GM23338 (cell line): Measurements from ENCODE around the gene RPA3. TPM values are rescaled to one million over a fixed set of nuclear protein-coding genes. Genes with fewer than 3 reads are reported as not detected.

Source experiments
- ATAC-seq: fragments of 200-7000 bp; cut with Tn5 transposase; 3 replicates; pipeline ENCODE4 v1.9.1; 2020
- DNase-seq: peaks from one replicate; pipeline ENCODE4 v3.0.0-alpha.2; 2015; ENCODE audit warnings: low spot score
- H2AFZ ChIP-seq: fragments of 200-600 bp; sonication (generic); 2 replicates; pipeline ENCODE4 v1.8.0; 2016; ENCODE audit warnings: antibody characterized with exemption, mild to moderate bottlenecking, moderate library complexity
- H3F3A ChIP-seq: fragments of 200-600 bp; sonication (generic); replicated peaks from 2 replicates; pipeline ENCODE4 v1.8.0; 2017; ENCODE audit warnings: antibody characterized with exemption, mixed run types, low read depth
- H3K27ac ChIP-seq: fragments of 200-600 bp; sonication (generic); 2 replicates; pipeline ENCODE4 v1.6.1; 2016; ENCODE audit warnings: low read depth
- H3K27me3 ChIP-seq: fragments of 200-600 bp; sonication (generic); 2 replicates; pipeline ENCODE4 v1.8.0; 2016; ENCODE audit warnings: mild to moderate bottlenecking, mixed run types, moderate library complexity; ENCODE audit not compliant: insufficient read depth
- H3K36me3 ChIP-seq: fragments of 200-600 bp; sonication (generic); 2 replicates; pipeline ENCODE4 v1.8.0; 2016; ENCODE audit warnings: mild to moderate bottlenecking; ENCODE audit not compliant: insufficient read depth
- H3K4me1 ChIP-seq: fragments of 200-600 bp; sonication (generic); 2 replicates; pipeline ENCODE4 v1.8.0; 2016; ENCODE audit warnings: mild to moderate bottlenecking, moderate library complexity; ENCODE audit not compliant: insufficient read depth
- H3K4me2 ChIP-seq: fragments of 200-600 bp; sonication (generic); 2 replicates; pipeline ENCODE4 v1.7.1; 2017; ENCODE audit warnings: mixed run types
- H3K4me3 ChIP-seq: fragments of 200-600 bp; sonication (generic); 2 replicates; pipeline ENCODE4 v1.6.1; 2016; ENCODE audit warnings: mixed run types
- H3K79me2 ChIP-seq: fragments of 200-600 bp; sonication (generic); replicated peaks from 2 replicates; pipeline ENCODE4 v1.8.0; 2017; ENCODE audit warnings: mild to moderate bottlenecking; ENCODE audit not compliant: insufficient read depth
- H3K9me2 ChIP-seq: fragments of 200-600 bp; sonication (generic); 2 replicates; pipeline ENCODE4 v1.8.0; 2017; ENCODE audit not compliant: insufficient read depth
- H4K20me1 ChIP-seq: fragments of 200-600 bp; sonication (generic); replicated peaks from 2 replicates; pipeline ENCODE4 v1.8.0; 2017; ENCODE audit warnings: mild to moderate bottlenecking; ENCODE audit not compliant: insufficient read depth
- H3K27ac Mint-ChIP-seq: 2 replicates; pipeline ENCODE4 v1.8.0; 2020; ENCODE audit warnings: inconsistent platforms, mild to moderate bottlenecking, moderate library complexity, mixed read lengths
- H3K27me3 Mint-ChIP-seq: 3 replicates; pipeline ENCODE4 v1.8.0; 2022; ENCODE audit warnings: low read depth, mild to moderate bottlenecking, moderate library complexity, mixed read lengths, inconsistent platforms; ENCODE audit not compliant: insufficient read depth, poor library complexity
- H3K36me3 Mint-ChIP-seq: 3 replicates; pipeline ENCODE4 v1.8.0; 2021; ENCODE audit warnings: low read depth, mild to moderate bottlenecking, inconsistent platforms, moderate library complexity, mixed read lengths
- H3K4me1 Mint-ChIP-seq: 3 replicates; pipeline ENCODE4 v1.8.0; 2020; ENCODE audit warnings: mild to moderate bottlenecking, inconsistent platforms, mixed read lengths
- H3K4me3 Mint-ChIP-seq: 3 replicates; pipeline ENCODE4 v1.8.0; 2021; ENCODE audit warnings: moderate library complexity, mild to moderate bottlenecking, inconsistent platforms, mixed read lengths
- H3K9me3 Mint-ChIP-seq: 3 replicates; pipeline ENCODE4 v1.8.0; 2020; ENCODE audit warnings: moderate library complexity, mild to moderate bottlenecking, inconsistent platforms, mixed read lengths
- CREB1 ChIP-seq: fragments of 250-450 bp; sonication (Bioruptor Pico); IDR thresholded peaks from 2 replicates; pipeline ENCODE4 v1.5.0; 2020; ENCODE audit warnings: low read depth, mild to moderate bottlenecking, moderate library complexity
- CTCF ChIP-seq, 2 experiments: fragments of 200-600 bp in 1 of 2; sonication (generic) in 1 of 2; conservative IDR thresholded peaks; 2 replicates each; pipeline versions ENCODE4 v1.5.1 to v1.6.1; 2016 to 2017; ENCODE audit warnings: antibody characterized with exemption in 2 of 2, low read depth in 2 of 2, mild to moderate bottlenecking in 2 of 2, moderate library complexity in 1 of 2
- ETS1 ChIP-seq: IDR thresholded peaks from 2 replicates; pipeline ENCODE4 v1.6.1; 2016; ENCODE audit warnings: antibody characterized with exemption
- EZH2phosphoT487 ChIP-seq: fragments of 200-600 bp; sonication (generic); IDR thresholded peaks from one replicate; pipeline ENCODE4 v1.8.1; 2018; ENCODE audit warnings: antibody characterized with exemption; ENCODE audit not compliant: unreplicated experiment
- NANOG ChIP-seq: IDR thresholded peaks from 2 replicates; pipeline ENCODE4 v1.6.1; 2016; ENCODE audit warnings: antibody characterized with exemption, borderline replicate concordance
- ZNF114 ChIP-seq: fragments of 250-450 bp; sonication (Bioruptor Pico); IDR thresholded peaks from 2 replicates; pipeline ENCODE4 v1.5.0; 2020; ENCODE audit warnings: mild to moderate bottlenecking, moderate library complexity
- ZNF331 ChIP-seq: fragments of 250-450 bp; sonication (Bioruptor Pico); IDR thresholded peaks from 2 replicates; pipeline ENCODE4 v1.5.0; 2020; ENCODE audit warnings: low read depth, mild to moderate bottlenecking, moderate library complexity
- polyA plus RNA-seq: library from polyadenylated mRNA; unstranded; fragments of >200 nt; fragmentation: Nextera tagmentation; extraction: Ambion mirVana; gene quantifications from 2 replicates; pipeline ENCODE4 v1.2.1, GENCODE V29; 2016
- total RNA-seq: library from RNA; depleted of rRNA; stranded (reverse); fragments of >200 nt; shearing (Covaris generic); gene quantifications from 2 replicates; pipeline ENCODE4 v1.2.3, GENCODE V29; 2014
- TF ChIP-seq, protein P1 (sequence below): fragments of 250-450 bp; sonication (Bioruptor Pico); IDR thresholded peaks from 2 replicates; pipeline ENCODE4 v1.5.0; 2020; ENCODE audit warnings: mild to moderate bottlenecking, moderate library complexity

Gene RPA3
- total and polyA plus RNA-seq, 2 experiments from 2014 or later = 74.9 to 287 TPM

GRCh38 chr7:7731732-7732131 is 13.3 kb upstream of the RPA3 start:
- Mint-ChIP-seq H3K36me3 (no peaks in the 10 kb centered on the region), H3K4me1 (peaks cover 10% of the 10 kb centered on the region), H3K4me3 (no peak overlapping the region), H3K27me3 (no peaks in the 10 kb centered on the region), H3K9me3 (no peaks in the 10 kb centered on the region), H3K27ac (no peak overlapping the region)
- TF ChIP-seq ETS1 (no peak), ZNF114 (no peak), CTCF (conservative IDR thresholded peaks at IDR 0.05; ENCODE audit: low read depth in 2 of 2) (no peak), CREB1 (CRISPR knock-in tag) (no peak), ZNF331 (CRISPR knock-in tag) (no peak), EZH2phosphoT487 (no peak), NANOG (no peak)
- TF ChIP-seq, protein P1, sequence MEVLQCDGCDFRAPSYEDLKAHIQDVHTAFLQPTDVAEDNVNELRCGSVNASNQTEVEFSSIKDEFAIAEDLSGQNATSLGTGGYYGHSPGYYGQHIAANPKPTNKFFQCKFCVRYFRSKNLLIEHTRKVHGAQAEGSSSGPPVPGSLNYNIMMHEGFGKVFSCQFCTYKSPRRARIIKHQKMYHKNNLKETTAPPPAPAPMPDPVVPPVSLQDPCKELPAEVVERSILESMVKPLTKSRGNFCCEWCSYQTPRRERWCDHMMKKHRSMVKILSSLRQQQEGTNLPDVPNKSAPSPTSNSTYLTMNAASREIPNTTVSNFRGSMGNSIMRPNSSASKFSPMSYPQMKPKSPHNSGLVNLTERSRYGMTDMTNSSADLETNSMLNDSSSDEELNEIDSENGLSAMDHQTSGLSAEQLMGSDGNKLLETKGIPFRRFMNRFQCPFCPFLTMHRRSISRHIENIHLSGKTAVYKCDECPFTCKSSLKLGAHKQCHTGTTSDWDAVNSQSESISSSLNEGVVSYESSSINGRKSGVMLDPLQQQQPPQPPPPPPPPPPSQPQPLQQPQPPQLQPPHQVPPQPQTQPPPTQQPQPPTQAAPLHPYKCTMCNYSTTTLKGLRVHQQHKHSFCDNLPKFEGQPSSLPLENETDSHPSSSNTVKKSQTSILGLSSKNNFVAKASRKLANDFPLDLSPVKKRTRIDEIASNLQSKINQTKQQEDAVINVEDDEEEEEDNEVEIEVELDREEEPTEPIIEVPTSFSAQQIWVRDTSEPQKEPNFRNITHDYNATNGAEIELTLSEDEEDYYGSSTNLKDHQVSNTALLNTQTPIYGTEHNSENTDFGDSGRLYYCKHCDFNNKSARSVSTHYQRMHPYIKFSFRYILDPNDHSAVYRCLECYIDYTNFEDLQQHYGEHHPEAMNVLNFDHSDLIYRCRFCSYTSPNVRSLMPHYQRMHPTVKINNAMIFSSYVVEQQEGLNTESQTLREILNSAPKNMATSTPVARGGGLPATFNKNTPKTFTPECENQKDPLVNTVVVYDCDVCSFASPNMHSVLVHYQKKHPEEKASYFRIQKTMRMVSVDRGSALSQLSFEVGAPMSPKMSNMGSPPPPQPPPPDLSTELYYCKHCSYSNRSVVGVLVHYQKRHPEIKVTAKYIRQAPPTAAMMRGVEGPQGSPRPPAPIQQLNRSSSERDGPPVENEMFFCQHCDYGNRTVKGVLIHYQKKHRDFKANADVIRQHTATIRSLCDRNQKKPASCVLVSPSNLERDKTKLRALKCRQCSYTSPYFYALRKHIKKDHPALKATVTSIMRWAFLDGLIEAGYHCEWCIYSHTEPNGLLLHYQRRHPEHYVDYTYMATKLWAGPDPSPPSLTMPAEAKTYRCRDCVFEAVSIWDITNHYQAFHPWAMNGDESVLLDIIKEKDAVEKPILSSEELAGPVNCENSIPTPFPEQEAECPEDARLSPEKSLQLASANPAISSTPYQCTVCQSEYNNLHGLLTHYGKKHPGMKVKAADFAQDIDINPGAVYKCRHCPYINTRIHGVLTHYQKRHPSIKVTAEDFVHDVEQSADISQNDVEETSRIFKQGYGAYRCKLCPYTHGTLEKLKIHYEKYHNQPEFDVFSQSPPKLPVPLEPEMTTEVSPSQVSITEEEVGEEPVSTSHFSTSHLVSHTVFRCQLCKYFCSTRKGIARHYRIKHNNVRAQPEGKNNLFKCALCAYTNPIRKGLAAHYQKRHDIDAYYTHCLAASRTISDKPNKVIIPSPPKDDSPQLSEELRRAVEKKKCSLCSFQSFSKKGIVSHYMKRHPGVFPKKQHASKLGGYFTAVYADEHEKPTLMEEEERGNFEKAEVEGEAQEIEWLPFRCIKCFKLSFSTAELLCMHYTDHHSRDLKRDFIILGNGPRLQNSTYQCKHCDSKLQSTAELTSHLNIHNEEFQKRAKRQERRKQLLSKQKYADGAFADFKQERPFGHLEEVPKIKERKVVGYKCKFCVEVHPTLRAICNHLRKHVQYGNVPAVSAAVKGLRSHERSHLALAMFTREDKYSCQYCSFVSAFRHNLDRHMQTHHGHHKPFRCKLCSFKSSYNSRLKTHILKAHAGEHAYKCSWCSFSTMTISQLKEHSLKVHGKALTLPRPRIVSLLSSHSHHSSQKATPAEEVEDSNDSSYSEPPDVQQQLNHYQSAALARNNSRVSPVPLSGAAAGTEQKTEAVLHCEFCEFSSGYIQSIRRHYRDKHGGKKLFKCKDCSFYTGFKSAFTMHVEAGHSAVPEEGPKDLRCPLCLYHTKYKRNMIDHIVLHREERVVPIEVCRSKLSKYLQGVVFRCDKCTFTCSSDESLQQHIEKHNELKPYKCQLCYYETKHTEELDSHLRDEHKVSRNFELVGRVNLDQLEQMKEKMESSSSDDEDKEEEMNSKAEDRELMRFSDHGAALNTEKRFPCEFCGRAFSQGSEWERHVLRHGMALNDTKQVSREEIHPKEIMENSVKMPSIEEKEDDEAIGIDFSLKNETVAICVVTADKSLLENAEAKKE (CRISPR knock-in tag) = no peak
- no peak overlapping the region for H2AFZ ChIP-seq
- H3K27me3 ChIP-seq = no peaks in the 10 kb centered on the region
- peaks cover under 1% of the 10 kb centered on the region; the same call in 1 of the 2 replicates for H3K4me1 ChIP-seq
- no peaks in the 10 kb centered on the region for H3F3A ChIP-seq
- no peaks in the 10 kb centered on the region for H3K36me3 ChIP-seq
- no peak overlapping the region for H3K4me2 ChIP-seq
- DNase-seq = no peak
- no peaks in the 10 kb centered on the region for H4K20me1 ChIP-seq
- 0 out of 2 replicates have a peak, but pooled peaks cover 3% of the 10 kb centered on the region for H3K9me2 ChIP-seq
- H3K79me2 ChIP-seq = no peaks in the 10 kb centered on the region
- H3K27ac ChIP-seq = no peak overlapping the region
- H3K4me3 ChIP-seq = no peak overlapping the region
- no peak for ATAC-seq
